Panc1 (cell line): ENCODE measurements around the gene STXBP1. TPM values are rescaled to one million over a fixed set of nuclear protein-coding genes. Genes with fewer than 3 reads are reported as not detected.

Experiments
- ATAC-seq: fragments of 200-7000 bp; cut with Tn5 transposase; 2 replicates; pipeline ENCODE4 v1.9.1; 2020; ENCODE audit warnings: mild to moderate bottlenecking, moderate library complexity
- BruUV-seq: library from RNA; stranded (reverse); fragments of 400-500 nt; replicated peaks from 2 replicates; lab custom pipeline; 2021; lab: Mats Ljungman, UMichigan
- CTCF ChIA-PET: fragments of 300-600 bp; sonication (Branson Sonifier 250); formaldehyde crosslinking; loops from one replicate; lab custom pipeline; 2022; ENCODE audit warnings: antibody characterized with exemption; lab: Charles Lee
- POLR2A ChIA-PET: fragments of 300-600 bp; sonication (Branson Sonifier 250); formaldehyde crosslinking; loops from one replicate; lab custom pipeline; 2022; ENCODE audit warnings: antibody characterized with exemption; lab: Charles Lee
- DNase-seq: peaks from one replicate; pipeline ENCODE4 v3.0.0-alpha.2; 2010; ENCODE audit warnings: low read depth, low spot score
- H3K27ac ChIP-seq: 2 replicates; pipeline ENCODE4 v1.5.1; 2011; ENCODE audit warnings: mild to moderate bottlenecking, low read length, inconsistent platforms
- H3K27me3 ChIP-seq: fragments of 200-500 bp; sonication (Bioruptor generic); 2 replicates; pipeline ENCODE4 v1.6.0; 2014; ENCODE audit warnings: low read length, inconsistent platforms; ENCODE audit not compliant: control insufficient read depth, insufficient read depth
- H3K36me3 ChIP-seq: fragments of 200-500 bp; sonication (Bioruptor generic); 2 replicates; pipeline ENCODE4 v1.5.1; 2014; ENCODE audit warnings: inconsistent platforms, mild to moderate bottlenecking, low read length, moderate library complexity; ENCODE audit not compliant: control insufficient read depth, insufficient read depth
- H3K4me1 ChIP-seq: 2 replicates; pipeline ENCODE4 v1.5.1; 2011; ENCODE audit warnings: inconsistent platforms, mild to moderate bottlenecking, low read length, moderate library complexity; ENCODE audit not compliant: control insufficient read depth, insufficient read depth
- H3K4me3 ChIP-seq, 2 experiments: 2 replicates each; pipeline ENCODE4 v1.5.1; 2011 to 2012; ENCODE audit warnings: low read depth in 2 of 2, low read length in 2 of 2, mild to moderate bottlenecking in 2 of 2, inconsistent platforms in 1 of 2, moderate library complexity in 1 of 2
- H3K9me3 ChIP-seq: fragments of 200-500 bp; sonication (Bioruptor generic); 2 replicates; pipeline ENCODE4 v1.5.1; 2014; ENCODE audit warnings: low read depth, mild to moderate bottlenecking, inconsistent platforms, low read length, moderate library complexity; ENCODE audit not compliant: control insufficient read depth, insufficient read depth
- CTCF ChIP-seq: fragments of 450-650 bp; IDR thresholded peaks from 2 replicates; pipeline ENCODE4 v1.5.1; 2017; ENCODE audit warnings: mild to moderate bottlenecking
- POLR2AphosphoS5 ChIP-seq: IDR thresholded peaks from 2 replicates; pipeline ENCODE4 v1.6.1; 2012; ENCODE audit warnings: mild to moderate bottlenecking, low read depth, low read length, moderate library complexity
- REST ChIP-seq, 2 experiments: IDR thresholded peaks; 2 replicates each; pipeline ENCODE4 v1.6.1; 2011 to 2012; ENCODE audit warnings: low read depth in 2 of 2, control low read depth in 1 of 2, low read length in 1 of 2, mild to moderate bottlenecking in 1 of 2, moderate library complexity in 1 of 2; ENCODE audit not compliant: insufficient read depth in 1 of 2
- SIN3A ChIP-seq: IDR thresholded peaks from 2 replicates; pipeline ENCODE4 v1.6.1; 2012; ENCODE audit warnings: low read depth, mild to moderate bottlenecking, low read length, moderate library complexity, borderline replicate concordance; ENCODE audit not compliant: insufficient read depth
- TCF7L2 ChIP-seq: IDR thresholded peaks from 2 replicates; pipeline ENCODE4 v1.6.1; 2011; ENCODE audit warnings: mild to moderate bottlenecking, low read depth, low read length, inconsistent platforms
- in situ Hi-C: cut with HindIII; loops from 2 replicates; pipeline ENCODE4 v1.10.0; 2016; ENCODE audit warnings: low sequenced_read_pairs, low pct_unique_long_range_greater_than_20kb
- intact Hi-C: fragments of 100-400 bp; cut with micrococcal nuclease; formaldehyde crosslinking; loops from one replicate; pipeline ENCODE4 v1.10.0; 2022; ENCODE audit not compliant: unreplicated experiment
- total RNA-seq: library from RNA; stranded (reverse); gene quantifications from one replicate; pipeline ENCODE4 v1.2.1, GENCODE V29; 2021; ENCODE audit not compliant: unreplicated experiment

The STXBP1 gene
- total RNA-seq, 1 experiment from 2014 or later = 67.5 TPM

- intact Hi-C loops = no loop called here
- Histone ChIP-seq H3K4me3 (no peak overlapping the region), H3K9me3 (no peaks in the 10 kb centered on the region), H3K27ac (no peak overlapping the region), H3K36me3 (no peaks in the 10 kb centered on the region), H3K4me1 (peaks cover 8% of the 10 kb centered on the region), H3K27me3 (no peaks in the 10 kb centered on the region)
- ATAC-seq = peak; percentile 59; the same call in 1 of the 2 replicates
- ChIA-PET POLR2A (no interaction called here), CTCF (interaction anchor here (0.6 kb wide), 1 partner anchor 1669 kb away, joined by 7 read pairs; no protein-coding TSS in a partner anchor)
- DNase-seq = no peak
- no TSS peak for BruUV-seq
- in situ Hi-C loops = no loop called here
- no peak for TF ChIP-seq SIN3A
- no peak for TF ChIP-seq REST (IDR thresholded peaks at IDR 0.05; ENCODE audit: insufficient read depth in 1 of 2, low read depth in 2 of 2, low read length in 1 of 2)
- TF ChIP-seq TCF7L2 = no peak
- TF ChIP-seq POLR2AphosphoS5 = no peak
- TF ChIP-seq CTCF = no peak; the same call in 1 of the 2 replicates
These were observed 95.7 kb downstream of the STXBP1 start for GRCh38 chr9:127707766-127708165.

GRCh38 chr9:127708952-127709587 is 97.0 kb downstream of the STXBP1 start:
- no TSS peak for BruUV-seq
- Histone ChIP-seq H3K27ac (no peak overlapping the region), H3K36me3 (no peaks in the 10 kb centered on the region), H3K4me1 (peaks cover 8% of the 10 kb centered on the region), H3K27me3 (no peaks in the 10 kb centered on the region), H3K9me3 (no peaks in the 10 kb centered on the region), H3K4me3 (no peak overlapping the region)
- intact Hi-C loops = no loop called here
- CTCF ChIA-PET = interaction anchor here (0.5 kb wide), 1 partner anchor 100 kb away, joined by 4 read pairs; no protein-coding TSS in a partner anchor
- no peak for DNase-seq
- no peak for ATAC-seq
- POLR2A ChIA-PET = no interaction called here
- TF ChIP-seq TCF7L2 (no peak), REST (IDR thresholded peaks at IDR 0.05; ENCODE audit: insufficient read depth in 1 of 2, low read depth in 2 of 2, low read length in 1 of 2) (no peak), CTCF (no peak), SIN3A (no peak), POLR2AphosphoS5 (no peak)
- in situ Hi-C loops = no loop called here
